WTC11 (cell line): ENCODE results near the gene ANKS3.

Experiments
- ATF2 ChIP-seq: sonication (generic); formaldehyde crosslinking; IDR thresholded peaks from 2 replicates; pipeline ENCODE4 v1.8.1; 2022; ENCODE audit warnings: low read depth, missing genetic modification reagents, borderline replicate concordance
- E2F1 ChIP-seq: sonication (generic); formaldehyde crosslinking; IDR thresholded peaks from 2 replicates; pipeline ENCODE4 v1.8.0; 2022; ENCODE audit warnings: mild to moderate bottlenecking, missing genetic modification reagents
- ESRRA ChIP-seq: sonication (generic); formaldehyde crosslinking; IDR thresholded peaks from 2 replicates; pipeline ENCODE4 v1.8.1; 2022; ENCODE audit warnings: mild to moderate bottlenecking, missing genetic modification reagents, borderline replicate concordance
- MAX ChIP-seq: sonication (generic); formaldehyde crosslinking; IDR thresholded peaks from 2 replicates; pipeline ENCODE4 v1.8.0; 2022; ENCODE audit warnings: mild to moderate bottlenecking, missing genetic modification reagents
- NFYB ChIP-seq: sonication (generic); formaldehyde crosslinking; conservative IDR thresholded peaks from 2 replicates; pipeline ENCODE4 v1.8.0; 2022; ENCODE audit warnings: low read depth, missing genetic modification reagents
- NR1H2 ChIP-seq: sonication (generic); formaldehyde crosslinking; IDR thresholded peaks from 2 replicates; pipeline ENCODE4 v1.9.0; 2021; ENCODE audit warnings: mild to moderate bottlenecking, moderate library complexity, missing genetic modification reagents
- SOX15 ChIP-seq: fragments of 250-450 bp; sonication (Bioruptor Pico); IDR thresholded peaks from 2 replicates; pipeline ENCODE4 v1.9.0; 2021; ENCODE audit warnings: mild to moderate bottlenecking
- SP1 ChIP-seq: sonication (generic); formaldehyde crosslinking; conservative IDR thresholded peaks from 2 replicates; pipeline ENCODE4 v1.8.1; 2022; ENCODE audit warnings: missing genetic modification reagents
- USF2 ChIP-seq: sonication (generic); formaldehyde crosslinking; IDR thresholded peaks from 2 replicates; pipeline ENCODE4 v1.8.1; 2023; ENCODE audit warnings: mild to moderate bottlenecking, missing genetic modification reagents, moderate library complexity
- ZNF219 ChIP-seq: sonication (generic); formaldehyde crosslinking; IDR thresholded peaks from 2 replicates; pipeline ENCODE4 v1.8.0; 2023; ENCODE audit warnings: missing genetic modification reagents, mild to moderate bottlenecking, borderline replicate concordance
- ZNF512 ChIP-seq: sonication (generic); formaldehyde crosslinking; IDR thresholded peaks from 2 replicates; pipeline ENCODE4 v1.8.1; 2022; ENCODE audit warnings: missing genetic modification reagents, borderline replicate concordance
- TF ChIP-seq, protein P1 (sequence below): fragments of 200-600 bp; IDR thresholded peaks from 2 replicates; pipeline ENCODE4 v1.8.0; 2022; ENCODE audit warnings: antibody characterized with exemption

DNA sequence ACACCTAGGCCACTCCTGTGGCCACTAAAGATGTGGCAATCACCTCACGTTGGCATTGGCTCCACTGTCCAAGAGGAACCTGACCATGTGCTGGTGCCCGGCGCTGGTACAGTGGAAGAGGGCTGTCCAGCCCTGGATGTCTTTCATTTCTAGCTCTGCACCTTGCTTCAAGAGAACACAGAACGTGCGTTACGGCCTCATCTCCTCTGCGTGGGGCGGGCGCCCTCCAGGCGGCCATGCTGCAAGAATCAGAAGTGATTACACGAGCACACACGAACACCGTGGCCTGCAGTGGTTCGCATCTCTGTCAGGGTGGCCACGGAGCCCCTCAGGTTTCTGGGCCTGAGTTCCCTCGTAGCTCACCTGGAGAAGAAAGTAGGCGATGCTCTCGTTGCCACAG is 7.5 kb downstream of the ANKS3 start:
- TF ChIP-seq, protein P1, sequence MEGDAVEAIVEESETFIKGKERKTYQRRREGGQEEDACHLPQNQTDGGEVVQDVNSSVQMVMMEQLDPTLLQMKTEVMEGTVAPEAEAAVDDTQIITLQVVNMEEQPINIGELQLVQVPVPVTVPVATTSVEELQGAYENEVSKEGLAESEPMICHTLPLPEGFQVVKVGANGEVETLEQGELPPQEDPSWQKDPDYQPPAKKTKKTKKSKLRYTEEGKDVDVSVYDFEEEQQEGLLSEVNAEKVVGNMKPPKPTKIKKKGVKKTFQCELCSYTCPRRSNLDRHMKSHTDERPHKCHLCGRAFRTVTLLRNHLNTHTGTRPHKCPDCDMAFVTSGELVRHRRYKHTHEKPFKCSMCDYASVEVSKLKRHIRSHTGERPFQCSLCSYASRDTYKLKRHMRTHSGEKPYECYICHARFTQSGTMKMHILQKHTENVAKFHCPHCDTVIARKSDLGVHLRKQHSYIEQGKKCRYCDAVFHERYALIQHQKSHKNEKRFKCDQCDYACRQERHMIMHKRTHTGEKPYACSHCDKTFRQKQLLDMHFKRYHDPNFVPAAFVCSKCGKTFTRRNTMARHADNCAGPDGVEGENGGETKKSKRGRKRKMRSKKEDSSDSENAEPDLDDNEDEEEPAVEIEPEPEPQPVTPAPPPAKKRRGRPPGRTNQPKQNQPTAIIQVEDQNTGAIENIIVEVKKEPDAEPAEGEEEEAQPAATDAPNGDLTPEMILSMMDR: no peak
- no peak for TF ChIP-seq ZNF219 (CRISPR knock-in tag)
- no peak for TF ChIP-seq ZNF512 (CRISPR knock-in tag)
- no peak for TF ChIP-seq SP1
- TF ChIP-seq ESRRA (CRISPR knock-in tag): no peak
- TF ChIP-seq E2F1 (CRISPR knock-in tag): no peak
- no peak for TF ChIP-seq MAX (CRISPR knock-in tag)
- no peak for TF ChIP-seq USF2 (CRISPR knock-in tag)
- no peak for TF ChIP-seq SOX15
- no peak for TF ChIP-seq NFYB (CRISPR knock-in tag)
- no peak for TF ChIP-seq ATF2
- no peak for TF ChIP-seq NR1H2 (CRISPR knock-in tag)
